Measurements from ENCODE around the gene DCTPP1.

DNA sequence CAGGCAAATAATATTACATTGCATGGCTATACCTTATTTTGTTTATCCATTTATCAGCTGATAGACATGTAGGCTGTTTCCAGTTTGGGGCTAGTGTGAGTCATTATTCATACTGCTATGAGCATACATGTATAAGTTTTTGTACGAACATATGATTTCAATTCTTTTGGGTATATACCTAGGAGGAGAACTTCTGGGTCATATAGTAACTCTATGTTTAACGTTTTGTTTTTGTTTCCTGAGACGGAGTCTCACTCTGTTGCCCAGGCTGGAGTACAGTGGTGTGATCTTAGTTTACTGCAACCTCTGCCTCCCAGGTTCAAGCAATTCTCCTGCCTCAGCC is 40.3 kb upstream of the DCTPP1 start:
- TF ChIP-seq POLR2A (IDR thresholded peaks at IDR 0.05): no peak
- TF ChIP-seq, protein P1, sequence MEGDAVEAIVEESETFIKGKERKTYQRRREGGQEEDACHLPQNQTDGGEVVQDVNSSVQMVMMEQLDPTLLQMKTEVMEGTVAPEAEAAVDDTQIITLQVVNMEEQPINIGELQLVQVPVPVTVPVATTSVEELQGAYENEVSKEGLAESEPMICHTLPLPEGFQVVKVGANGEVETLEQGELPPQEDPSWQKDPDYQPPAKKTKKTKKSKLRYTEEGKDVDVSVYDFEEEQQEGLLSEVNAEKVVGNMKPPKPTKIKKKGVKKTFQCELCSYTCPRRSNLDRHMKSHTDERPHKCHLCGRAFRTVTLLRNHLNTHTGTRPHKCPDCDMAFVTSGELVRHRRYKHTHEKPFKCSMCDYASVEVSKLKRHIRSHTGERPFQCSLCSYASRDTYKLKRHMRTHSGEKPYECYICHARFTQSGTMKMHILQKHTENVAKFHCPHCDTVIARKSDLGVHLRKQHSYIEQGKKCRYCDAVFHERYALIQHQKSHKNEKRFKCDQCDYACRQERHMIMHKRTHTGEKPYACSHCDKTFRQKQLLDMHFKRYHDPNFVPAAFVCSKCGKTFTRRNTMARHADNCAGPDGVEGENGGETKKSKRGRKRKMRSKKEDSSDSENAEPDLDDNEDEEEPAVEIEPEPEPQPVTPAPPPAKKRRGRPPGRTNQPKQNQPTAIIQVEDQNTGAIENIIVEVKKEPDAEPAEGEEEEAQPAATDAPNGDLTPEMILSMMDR (IDR thresholded peaks at IDR 0.05): no peak
